Measurements from ENCODE around the gene MYH10.

MYH10 gene

DNA sequence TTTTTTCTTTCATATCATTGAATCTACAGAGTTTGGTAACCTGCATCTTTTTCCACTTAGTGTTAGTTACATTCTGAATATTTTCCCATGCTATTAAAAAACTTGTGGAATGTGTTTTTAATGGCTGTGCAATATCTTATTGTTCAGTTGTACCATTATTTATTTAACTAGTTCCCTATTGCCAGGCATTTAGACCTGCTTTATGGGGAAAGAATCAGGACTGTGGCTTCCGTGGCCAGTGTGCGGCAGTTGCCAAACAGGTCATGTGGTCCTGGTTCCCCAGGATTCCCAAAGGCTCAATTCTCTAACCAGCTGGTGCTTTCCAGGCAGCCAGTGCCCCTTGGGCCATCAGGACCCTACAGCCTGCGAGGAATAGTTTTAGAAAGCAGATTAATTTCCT, 164.1 kb downstream of the MYH10 start:
- no peak overlapping the region for H3K9ac ChIP-seq (ENCODE audit: low read length)

DNA sequence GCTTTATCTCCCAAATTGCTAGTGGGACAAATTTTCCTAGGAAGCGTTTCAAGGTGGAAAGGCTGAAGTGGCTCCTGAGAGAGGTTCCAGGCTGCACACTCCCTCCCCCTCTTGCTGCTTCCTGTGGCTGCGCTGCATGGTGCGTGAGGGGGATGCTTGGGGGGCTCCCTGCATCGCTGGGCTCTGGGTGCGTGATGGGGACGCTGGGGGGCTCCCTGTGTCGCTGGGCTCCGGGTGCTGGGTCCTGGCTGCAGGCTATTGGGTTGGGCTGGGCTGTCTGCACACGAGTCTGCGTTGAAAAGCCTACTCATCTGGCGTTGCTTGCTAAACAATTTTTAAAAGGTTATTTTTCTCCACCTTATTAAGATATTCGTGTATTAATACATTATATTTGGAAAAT, 164.8 kb downstream of the MYH10 start:
- TF ChIP-seq EZH2 (IDR thresholded peaks at IDR 0.05; ENCODE audit: borderline replicate concordance, low read length) = no peak
- H3K9ac ChIP-seq (ENCODE audit: low read length) = no peak overlapping the region
- no peak overlapping the region for H3K4me3 ChIP-seq (ENCODE audit: low read depth, low read length, poor library complexity, severe bottlenecking)
- no peaks in the 10 kb centered on the region for H3K9me3 ChIP-seq (ENCODE audit: low read length)
- no peak overlapping the region for H2AFZ ChIP-seq (ENCODE audit: low read length)
- H3K79me2 ChIP-seq (ENCODE audit: insufficient read depth, low read length) = no peaks in the 10 kb centered on the region
- no peak overlapping the region for H3K4me2 ChIP-seq (ENCODE audit: low read length)
- no peaks in the 10 kb centered on the region for H3F3A ChIP-seq (ENCODE audit: insufficient read depth, low read length)
- peaks cover 47% of the 10 kb centered on the region for H3K36me3 ChIP-seq (ENCODE audit: insufficient read depth, low read length)
- no peaks in the 10 kb centered on the region for H3K4me1 ChIP-seq (ENCODE audit: insufficient read depth, low read length, severe bottlenecking)
- no peaks in the 10 kb centered on the region for H4K20me1 ChIP-seq (ENCODE audit: insufficient read depth, low read length)
- H3K27me3 ChIP-seq (ENCODE audit: insufficient read depth, low read length) = no peaks in the 10 kb centered on the region
- no peaks in the 10 kb centered on the region for H3K9me2 ChIP-seq (ENCODE audit: low read depth, low read length)
- H3K27ac ChIP-seq (ENCODE audit: low read depth, low read length, poor library complexity, severe bottlenecking) = no peak overlapping the region

More for the DNA sequence above, 164.1 kb downstream of the MYH10 start:
- TF ChIP-seq EZH2 (IDR thresholded peaks at IDR 0.05; ENCODE audit: borderline replicate concordance, low read length) = no peak
- TF ChIP-seq, protein P1, sequence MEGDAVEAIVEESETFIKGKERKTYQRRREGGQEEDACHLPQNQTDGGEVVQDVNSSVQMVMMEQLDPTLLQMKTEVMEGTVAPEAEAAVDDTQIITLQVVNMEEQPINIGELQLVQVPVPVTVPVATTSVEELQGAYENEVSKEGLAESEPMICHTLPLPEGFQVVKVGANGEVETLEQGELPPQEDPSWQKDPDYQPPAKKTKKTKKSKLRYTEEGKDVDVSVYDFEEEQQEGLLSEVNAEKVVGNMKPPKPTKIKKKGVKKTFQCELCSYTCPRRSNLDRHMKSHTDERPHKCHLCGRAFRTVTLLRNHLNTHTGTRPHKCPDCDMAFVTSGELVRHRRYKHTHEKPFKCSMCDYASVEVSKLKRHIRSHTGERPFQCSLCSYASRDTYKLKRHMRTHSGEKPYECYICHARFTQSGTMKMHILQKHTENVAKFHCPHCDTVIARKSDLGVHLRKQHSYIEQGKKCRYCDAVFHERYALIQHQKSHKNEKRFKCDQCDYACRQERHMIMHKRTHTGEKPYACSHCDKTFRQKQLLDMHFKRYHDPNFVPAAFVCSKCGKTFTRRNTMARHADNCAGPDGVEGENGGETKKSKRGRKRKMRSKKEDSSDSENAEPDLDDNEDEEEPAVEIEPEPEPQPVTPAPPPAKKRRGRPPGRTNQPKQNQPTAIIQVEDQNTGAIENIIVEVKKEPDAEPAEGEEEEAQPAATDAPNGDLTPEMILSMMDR (IDR thresholded peaks at IDR 0.05; ENCODE audit: low read length) = no peak
- H3K36me3 ChIP-seq (ENCODE audit: insufficient read depth, low read length) = peaks cover 45% of the 10 kb centered on the region
- H3F3A ChIP-seq (ENCODE audit: insufficient read depth, low read length) = no peaks in the 10 kb centered on the region
- no peaks in the 10 kb centered on the region for H4K20me1 ChIP-seq (ENCODE audit: insufficient read depth, low read length)
- H3K4me1 ChIP-seq (ENCODE audit: insufficient read depth, low read length, severe bottlenecking) = no peaks in the 10 kb centered on the region
- no peak overlapping the region for H3K4me2 ChIP-seq (ENCODE audit: low read length)
- H3K4me3 ChIP-seq (ENCODE audit: low read depth, low read length, poor library complexity, severe bottlenecking) = no peak overlapping the region
- no peaks in the 10 kb centered on the region for H3K9me2 ChIP-seq (ENCODE audit: low read depth, low read length)
- H3K27me3 ChIP-seq (ENCODE audit: insufficient read depth, low read length) = no peaks in the 10 kb centered on the region
- no peaks in the 10 kb centered on the region for H3K79me2 ChIP-seq (ENCODE audit: insufficient read depth, low read length)
- H3K9me3 ChIP-seq (ENCODE audit: low read length) = no peaks in the 10 kb centered on the region
- no peak overlapping the region for H2AFZ ChIP-seq (ENCODE audit: low read length)
- no peak overlapping the region for H3K27ac ChIP-seq (ENCODE audit: low read depth, low read length, poor library complexity, severe bottlenecking)

- Histone ChIP-seq H3K4me1 (ENCODE audit: insufficient read depth, low read length, severe bottlenecking) (no peaks in the 10 kb centered on the region), H3K79me2 (ENCODE audit: insufficient read depth, low read length) (no peaks in the 10 kb centered on the region), H3K9ac (ENCODE audit: low read length) (no peak overlapping the region)
These were observed 165.2 kb downstream of the MYH10 start for GRCh38 chr17:8465356-8465755.

DNA sequence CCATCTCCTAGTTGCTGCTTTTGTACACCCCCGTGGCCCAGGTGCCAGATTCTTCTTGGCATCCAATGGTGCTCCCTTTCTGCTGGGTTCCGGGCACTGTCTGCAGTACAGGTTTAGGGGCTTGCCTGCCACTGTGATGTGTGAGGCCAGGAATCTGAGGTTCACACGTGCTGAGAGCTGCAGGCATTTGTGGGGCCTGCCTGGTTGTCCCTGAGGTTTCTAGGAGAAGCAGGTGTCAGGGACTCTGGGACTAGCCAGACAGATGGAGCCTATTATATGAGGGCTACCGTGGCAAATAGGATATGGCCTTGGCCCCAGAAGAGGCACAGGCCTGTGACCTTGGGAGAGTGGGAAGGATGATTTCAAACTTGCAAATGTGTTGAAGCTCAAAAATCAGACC, 165.6 kb downstream of the MYH10 start:
- Histone ChIP-seq H4K20me1 (ENCODE audit: insufficient read depth, low read length) (no peaks in the 10 kb centered on the region), H3K79me2 (ENCODE audit: insufficient read depth, low read length) (no peaks in the 10 kb centered on the region)
- TF ChIP-seq, protein P1 (IDR thresholded peaks at IDR 0.05; ENCODE audit: low read length) = no peak
- no peak for TF ChIP-seq EZH2 (IDR thresholded peaks at IDR 0.05; ENCODE audit: borderline replicate concordance, low read length)

More at GRCh38 chr17:8465356-8465755, 165.2 kb downstream of the MYH10 start:
- Histone ChIP-seq H3K27ac (ENCODE audit: low read depth, low read length, poor library complexity, severe bottlenecking) (no peak overlapping the region), H3K4me2 (ENCODE audit: low read length) (no peak overlapping the region), H2AFZ (ENCODE audit: low read length) (no peak overlapping the region), H3K9me2 (ENCODE audit: low read depth, low read length) (no peaks in the 10 kb centered on the region), H3K4me3 (ENCODE audit: low read depth, low read length, poor library complexity, severe bottlenecking) (no peak overlapping the region), H3F3A (ENCODE audit: insufficient read depth, low read length) (no peaks in the 10 kb centered on the region), H3K36me3 (ENCODE audit: insufficient read depth, low read length) (peaks cover 51% of the 10 kb centered on the region), H4K20me1 (ENCODE audit: insufficient read depth, low read length) (no peaks in the 10 kb centered on the region), H3K27me3 (ENCODE audit: insufficient read depth, low read length) (no peaks in the 10 kb centered on the region), H3K9me3 (ENCODE audit: low read length) (no peaks in the 10 kb centered on the region)
- no peak for TF ChIP-seq EZH2 (IDR thresholded peaks at IDR 0.05; ENCODE audit: borderline replicate concordance, low read length)
- TF ChIP-seq, protein P1 (IDR thresholded peaks at IDR 0.05; ENCODE audit: low read length) = no peak

More for the DNA sequence above, 165.6 kb downstream of the MYH10 start:
- Histone ChIP-seq H3K9me3 (ENCODE audit: low read length) (no peaks in the 10 kb centered on the region), H3K4me2 (ENCODE audit: low read length) (no peak overlapping the region), H3F3A (ENCODE audit: insufficient read depth, low read length) (no peaks in the 10 kb centered on the region), H3K9me2 (ENCODE audit: low read depth, low read length) (no peaks in the 10 kb centered on the region), H3K27ac (ENCODE audit: low read depth, low read length, poor library complexity, severe bottlenecking) (no peak overlapping the region), H3K4me1 (ENCODE audit: insufficient read depth, low read length, severe bottlenecking) (no peaks in the 10 kb centered on the region), H3K27me3 (ENCODE audit: insufficient read depth, low read length) (no peaks in the 10 kb centered on the region), H3K9ac (ENCODE audit: low read length) (no peak overlapping the region), H3K4me3 (ENCODE audit: low read depth, low read length, poor library complexity, severe bottlenecking) (no peak overlapping the region), H2AFZ (ENCODE audit: low read length) (no peak overlapping the region), H3K36me3 (ENCODE audit: insufficient read depth, low read length) (peaks cover 55% of the 10 kb centered on the region)

Measured in OCI-LY1 (cell line).